Measurements from ENCODE around the gene SMPD3. TPM values are rescaled to one million over a fixed set of nuclear protein-coding genes. Genes with fewer than 3 reads are reported as not detected.

The SMPD3 gene
- total and polyA plus RNA-seq, 2 donors (not counting 3 experiments of a cell fraction or from before 2014, with no cell fraction given) = not detected

GRCh38 chr16:68488554-68488953 lies 40.2 kb upstream of the SMPD3 start:
- intact Hi-C loops (cut with micrococcal nuclease) = no loop called here
- Histone ChIP-seq H3K79me2 (ENCODE audit: control insufficient read depth, insufficient read depth, low read length) (no peaks in the 10 kb centered on the region), H3K9me1 (replicated peaks; ENCODE audit: control insufficient read depth, extremely low read depth, insufficient read depth, low read length) (no peaks in the 10 kb centered on the region), H3K4me2 (ENCODE audit: insufficient read depth, low read length) (no peak overlapping the region), H3K27me3 (ENCODE audit: control insufficient read depth in 2 of 2, insufficient read depth in 2 of 2, low read length in 2 of 2) (no peaks in the 10 kb centered on the region), H2AFZ (ENCODE audit: low read depth, low read length) (no peak overlapping the region), H3K4me1 (ENCODE audit: control insufficient read depth, extremely low read depth, insufficient read depth, low read length) (no peaks in the 10 kb centered on the region), H3K9ac (replicated peaks; ENCODE audit: extremely low read depth, insufficient read depth, low read length) (no peak overlapping the region), H3K36me3 (ENCODE audit: control insufficient read depth in 2 of 2, extremely low read depth in 1 of 2, insufficient read depth in 2 of 2, low read length in 2 of 2) (no peaks in the 10 kb centered on the region), H3K9me3 (replicated peaks; ENCODE audit: control insufficient read depth, insufficient read depth, low read length) (no peaks in the 10 kb centered on the region), H4K20me1 (replicated peaks; ENCODE audit: control insufficient read depth, extremely low read depth, insufficient read depth, low read length) (no peaks in the 10 kb centered on the region), H3K27ac (ENCODE audit: insufficient read depth, low read depth, low read length) (no peak overlapping the region), H3K4me3 (replicated peaks in 1 of 3; ENCODE audit: insufficient read depth in 1 of 3, low read depth in 1 of 3, low read length in 3 of 3) (no peak overlapping the region)
- dilution Hi-C loops (cut with MboI; ENCODE audit: extremely low pct_ligation_motif_present, low sequenced_read_pairs) = no loop called here
- FAIRE-seq (no peak), DNase-seq (ENCODE audit: low read depth, low spot score) (no peak)
- ChIA-PET CTCF (no interaction called here), POLR2A (no interaction called here)
- BruUV-seq (replicated peaks) = no TSS peak
- TF ChIP-seq POLR2A (IDR thresholded peaks at IDR 0.05; ENCODE audit: low read depth, low read length) (no peak), EZH2 (IDR thresholded peaks at IDR 0.05; ENCODE audit: borderline replicate concordance, low read depth, low read length, severe bottlenecking) (no peak)

GRCh38 chr16:68487669-68488068 lies 39.4 kb upstream of the SMPD3 start:
- Histone ChIP-seq H3K9me1 (replicated peaks; ENCODE audit: control insufficient read depth, extremely low read depth, insufficient read depth, low read length) (no peaks in the 10 kb centered on the region), H3K79me2 (ENCODE audit: control insufficient read depth, insufficient read depth, low read length) (no peaks in the 10 kb centered on the region), H4K20me1 (replicated peaks; ENCODE audit: control insufficient read depth, extremely low read depth, insufficient read depth, low read length) (no peaks in the 10 kb centered on the region), H3K9me3 (replicated peaks; ENCODE audit: control insufficient read depth, insufficient read depth, low read length) (no peaks in the 10 kb centered on the region), H3K27me3 (ENCODE audit: control insufficient read depth in 2 of 2, insufficient read depth in 2 of 2, low read length in 2 of 2) (no peaks in the 10 kb centered on the region), H3K4me3 (replicated peaks in 1 of 3; ENCODE audit: insufficient read depth in 1 of 3, low read depth in 1 of 3, low read length in 3 of 3) (no peak overlapping the region), H3K27ac (ENCODE audit: insufficient read depth, low read depth, low read length) (no peak overlapping the region), H3K4me2 (ENCODE audit: insufficient read depth, low read length) (no peak overlapping the region), H3K9ac (replicated peaks; ENCODE audit: extremely low read depth, insufficient read depth, low read length) (no peak overlapping the region), H2AFZ (ENCODE audit: low read depth, low read length) (no peak overlapping the region), H3K36me3 (ENCODE audit: control insufficient read depth in 2 of 2, extremely low read depth in 1 of 2, insufficient read depth in 2 of 2, low read length in 2 of 2) (no peaks in the 10 kb centered on the region), H3K4me1 (ENCODE audit: control insufficient read depth, extremely low read depth, insufficient read depth, low read length) (no peaks in the 10 kb centered on the region)
- FAIRE-seq (no peak), DNase-seq (ENCODE audit: low read depth, low spot score) (no peak)
- TF ChIP-seq POLR2A (IDR thresholded peaks at IDR 0.05; ENCODE audit: low read depth, low read length) (no peak), POLR2AphosphoS5 (IDR thresholded peaks at IDR 0.05; ENCODE audit: insufficient read depth, low read depth, low read length) (no peak), JUN (IDR thresholded peaks at IDR 0.05; ENCODE audit: borderline replicate concordance, insufficient read depth, insufficient read length, low read depth) (no peak), MYC (IDR thresholded peaks at IDR 0.05; ENCODE audit: low read depth, low read length) (no peak), FOS (IDR thresholded peaks at IDR 0.05; ENCODE audit: borderline replicate concordance, insufficient read depth, low read length) (no peak), GATA2 (IDR thresholded peaks at IDR 0.05; ENCODE audit: insufficient read depth, insufficient read length, low read depth, low read length) (no peak), EZH2 (IDR thresholded peaks at IDR 0.05; ENCODE audit: borderline replicate concordance, low read depth, low read length, severe bottlenecking) (no peak)
- TF ChIP-seq, protein P1, sequence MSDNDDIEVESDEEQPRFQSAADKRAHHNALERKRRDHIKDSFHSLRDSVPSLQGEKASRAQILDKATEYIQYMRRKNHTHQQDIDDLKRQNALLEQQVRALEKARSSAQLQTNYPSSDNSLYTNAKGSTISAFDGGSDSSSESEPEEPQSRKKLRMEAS (IDR thresholded peaks at IDR 0.05; ENCODE audit: insufficient read depth, insufficient read length) = no peak
- TF ChIP-seq, protein P2, sequence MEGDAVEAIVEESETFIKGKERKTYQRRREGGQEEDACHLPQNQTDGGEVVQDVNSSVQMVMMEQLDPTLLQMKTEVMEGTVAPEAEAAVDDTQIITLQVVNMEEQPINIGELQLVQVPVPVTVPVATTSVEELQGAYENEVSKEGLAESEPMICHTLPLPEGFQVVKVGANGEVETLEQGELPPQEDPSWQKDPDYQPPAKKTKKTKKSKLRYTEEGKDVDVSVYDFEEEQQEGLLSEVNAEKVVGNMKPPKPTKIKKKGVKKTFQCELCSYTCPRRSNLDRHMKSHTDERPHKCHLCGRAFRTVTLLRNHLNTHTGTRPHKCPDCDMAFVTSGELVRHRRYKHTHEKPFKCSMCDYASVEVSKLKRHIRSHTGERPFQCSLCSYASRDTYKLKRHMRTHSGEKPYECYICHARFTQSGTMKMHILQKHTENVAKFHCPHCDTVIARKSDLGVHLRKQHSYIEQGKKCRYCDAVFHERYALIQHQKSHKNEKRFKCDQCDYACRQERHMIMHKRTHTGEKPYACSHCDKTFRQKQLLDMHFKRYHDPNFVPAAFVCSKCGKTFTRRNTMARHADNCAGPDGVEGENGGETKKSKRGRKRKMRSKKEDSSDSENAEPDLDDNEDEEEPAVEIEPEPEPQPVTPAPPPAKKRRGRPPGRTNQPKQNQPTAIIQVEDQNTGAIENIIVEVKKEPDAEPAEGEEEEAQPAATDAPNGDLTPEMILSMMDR (IDR thresholded peaks at IDR 0.05; ENCODE audit: extremely low read depth in 1 of 2, insufficient read depth in 1 of 2, low read depth in 1 of 2, low read length in 2 of 2) = no peak
- dilution Hi-C loops (cut with MboI; ENCODE audit: extremely low pct_ligation_motif_present, low sequenced_read_pairs) = no loop called here
- ChIA-PET POLR2A (no interaction called here), CTCF (interaction anchor here (0.7 to 0.8 kb wide), 2 partner anchors 11 to 22 kb away, joined by 3 read pairs; no protein-coding TSS in a partner anchor)
- BruUV-seq (replicated peaks) = no TSS peak
- intact Hi-C loops (cut with micrococcal nuclease) = no loop called here

Measured in endothelial cell of umbilical vein (primary cell).